GM12878 (cell line): ENCODE measurements around the gene TFF2. TPM values are rescaled to one million over a fixed set of nuclear protein-coding genes. Genes with fewer than 3 reads are reported as not detected.

Experiments used
- ASH2L ChIP-seq: fragments of 300-600, 200-600 bp; sonication (generic); IDR thresholded peaks from 2 replicates; pipeline ENCODE4 v1.6.1; 2017; ENCODE audit warnings: low read depth, mild to moderate bottlenecking, borderline replicate concordance
- CBX5 ChIP-seq: sonication (generic); IDR thresholded peaks from 2 replicates; pipeline ENCODE4 v1.6.1; 2016; ENCODE audit warnings: low read depth, moderate library complexity, mild to moderate bottlenecking, inconsistent platforms
- CEBPZ ChIP-seq: fragments of 150-350 bp; IDR thresholded peaks from 2 replicates; pipeline ENCODE4 v1.6.1; 2016; ENCODE audit warnings: low read depth, low read length
- EED ChIP-seq: sonication (generic); IDR thresholded peaks from 2 replicates; pipeline ENCODE4 v1.6.1; 2016; ENCODE audit warnings: antibody characterized with exemption, low read depth
- ETV6 ChIP-seq, 2 experiments: fragments of 450-650 bp in 1 of 2; IDR thresholded peaks in 1 of 2; conservative IDR thresholded peaks in 1 of 2; 2 replicates each; pipeline ENCODE4 v1.6.1; 2014; ENCODE audit warnings: antibody characterized with exemption in 1 of 2, borderline replicate concordance in 1 of 2, low read depth in 1 of 2, mild to moderate bottlenecking in 1 of 2, moderate library complexity in 1 of 2
- EZH2 ChIP-seq: IDR thresholded peaks from 2 replicates; pipeline ENCODE4 v1.6.1; 2012; ENCODE audit warnings: low read depth, mild to moderate bottlenecking, control low read depth, inconsistent platforms, low read length, borderline replicate concordance; ENCODE audit not compliant: control insufficient read depth
- HCFC1 ChIP-seq: fragments of 150-350 bp; IDR thresholded peaks from 2 replicates; pipeline ENCODE4 v1.6.1; 2014; ENCODE audit warnings: low read length
- MXI1 ChIP-seq: fragments of 150-350 bp; IDR thresholded peaks from 2 replicates; pipeline ENCODE4 v1.6.1; 2011; ENCODE audit warnings: low read depth, mild to moderate bottlenecking, inconsistent platforms, low read length, improper control_type of control experiment
- MYC ChIP-seq: IDR thresholded peaks from 2 replicates; pipeline ENCODE4 v1.6.1; 2011; ENCODE audit warnings: mild to moderate bottlenecking, low read length, moderate library complexity, inconsistent platforms; ENCODE audit not compliant: insufficient read depth, insufficient replicate concordance, insufficient read length, severe bottlenecking
- NRF1 ChIP-seq: conservative IDR thresholded peaks from 2 replicates; pipeline ENCODE4 v1.6.1; 2011; ENCODE audit warnings: mild to moderate bottlenecking, low read depth, low read length, improper control_type of control experiment
- POLR2AphosphoS5 ChIP-seq: IDR thresholded peaks from 2 replicates; pipeline ENCODE4 v1.6.1; 2011; ENCODE audit warnings: mild to moderate bottlenecking, low read length, inconsistent platforms
- RAD21 ChIP-seq: IDR thresholded peaks from 2 replicates; pipeline ENCODE4 v1.6.1; 2011; ENCODE audit warnings: mild to moderate bottlenecking, low read depth, low read length, moderate library complexity; ENCODE audit not compliant: insufficient read depth
- REST ChIP-seq: IDR thresholded peaks from 2 replicates; pipeline ENCODE4 v1.6.1; 2012; ENCODE audit warnings: mild to moderate bottlenecking, low read depth, low read length
- SMAD5 ChIP-seq: IDR thresholded peaks from 2 replicates; pipeline ENCODE4 v1.6.1; 2016; ENCODE audit warnings: antibody characterized with exemption, low read depth
- ZBTB33 ChIP-seq: fragments of 450-650 bp; IDR thresholded peaks from 2 replicates; pipeline ENCODE4 v1.6.1; 2017; ENCODE audit warnings: mild to moderate bottlenecking
- polyA plus RNA-seq, 11 experiments: library from polyadenylated mRNA; depleted of rRNA in 4 of 11; unstranded in 6 of 11; stranded (reverse) in 5 of 11; fragments of >200 nt; fragmentation: Nextera tagmentation in 4 of 11; fragmentation: Illumina TruSeq in 1 of 11; extraction: Ambion mirVana in 4 of 11; extraction: Trizol in 1 of 11; gene quantifications; 1 replicate in 1 of 11; 2 replicates in 10 of 11; pipeline versions ENCODE4 v1.2.1 to v1.2.3, GENCODE V29; 2011 to 2016; ENCODE audit warnings: inconsistent platforms in 2 of 11, missing spikeins in 2 of 11, low read depth in 1 of 11
- total RNA-seq, 4 experiments: library from RNA; depleted of rRNA in 3 of 4; stranded (reverse); fragments of >200 nt in 3 of 4; fragmentation: Illumina TruSeq in 1 of 4; extraction: Trizol in 1 of 4; gene quantifications; 2 replicates each; pipeline versions ENCODE4 v1.2.1 to v1.2.3, GENCODE V29; 2013 to 2021

TFF2 gene
- total and polyA plus RNA-seq, 10 of the 15 experiments (the other 5 are each of a cell fraction or from before 2014, with no cell fraction given): 0.56 TPM; not detected in 9

- TF ChIP-seq REST (no peak), CBX5 (no peak), MYC (no peak), MXI1 (no peak), POLR2AphosphoS5 (no peak), CEBPZ (no peak), HCFC1 (no peak), NRF1 (no peak), EZH2 (no peak), ASH2L (no peak), ZBTB33 (no peak), EED (no peak), ETV6 (conservative IDR thresholded peaks at IDR 0.05 in 1 of 2, IDR thresholded peaks at IDR 0.05 in 1 of 2; ENCODE audit: borderline replicate concordance in 1 of 2, low read depth in 1 of 2) (no peak), RAD21 (no peak), SMAD5 (no peak)
Measured at GRCh38 chr21:42303443-42303842, 47.4 kb downstream of the TFF2 start (continued).
